GM21576 (cell line): ENCODE results near the gene TRIM41.

ENCODE experiments used
- ATAC-seq: cut with Tn5 transposase; IDR thresholded peaks from one replicate; pipeline ENCODE4 v1.9.1; 2021; ENCODE audit warnings: mild to moderate bottlenecking, moderate library complexity; ENCODE audit not compliant: unreplicated experiment

Gene TRIM41

DNA sequence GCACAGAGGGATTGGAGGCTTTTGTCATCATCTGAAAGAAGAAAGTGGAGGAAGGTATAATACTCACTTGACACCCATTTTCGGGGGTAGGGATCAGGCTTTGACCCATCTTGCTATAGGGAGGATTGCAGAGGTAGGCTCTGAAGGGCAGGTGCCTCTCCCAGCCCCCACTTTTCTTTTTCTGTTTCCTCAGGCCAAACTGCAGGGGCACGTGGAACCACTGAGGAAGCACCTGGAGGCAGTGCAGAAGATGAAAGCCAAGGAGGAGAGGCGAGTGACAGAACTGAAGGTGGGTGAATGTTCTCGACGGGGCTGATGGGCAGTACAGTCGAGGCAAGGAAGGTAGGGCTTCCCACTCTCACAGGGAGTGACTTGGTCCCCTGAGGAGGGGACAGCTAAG lies 7.5 kb downstream of the TRIM41 start:
- ATAC-seq, result no peak

DNA sequence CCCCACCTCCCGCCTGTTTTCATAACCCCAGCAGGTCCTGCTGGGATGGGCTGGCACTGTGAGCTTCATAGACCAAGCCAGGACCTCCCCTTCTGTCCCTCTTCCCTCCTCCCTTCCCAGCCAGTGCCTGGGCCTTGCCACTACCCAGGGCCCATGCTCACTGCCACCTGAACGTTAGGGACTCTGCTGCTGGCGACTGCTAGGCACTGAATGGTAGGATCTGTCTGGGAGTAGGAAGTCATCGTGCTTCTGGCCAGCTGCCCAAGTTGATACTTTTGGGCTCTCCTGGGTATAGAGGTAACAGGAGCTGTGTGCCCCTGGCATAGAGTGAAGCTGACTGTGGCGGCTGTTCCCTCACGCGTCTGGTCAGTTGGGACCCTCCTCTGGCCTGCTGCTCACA lies 8.4 kb downstream of the TRIM41 start:
- ATAC-seq, result no peak

DNA sequence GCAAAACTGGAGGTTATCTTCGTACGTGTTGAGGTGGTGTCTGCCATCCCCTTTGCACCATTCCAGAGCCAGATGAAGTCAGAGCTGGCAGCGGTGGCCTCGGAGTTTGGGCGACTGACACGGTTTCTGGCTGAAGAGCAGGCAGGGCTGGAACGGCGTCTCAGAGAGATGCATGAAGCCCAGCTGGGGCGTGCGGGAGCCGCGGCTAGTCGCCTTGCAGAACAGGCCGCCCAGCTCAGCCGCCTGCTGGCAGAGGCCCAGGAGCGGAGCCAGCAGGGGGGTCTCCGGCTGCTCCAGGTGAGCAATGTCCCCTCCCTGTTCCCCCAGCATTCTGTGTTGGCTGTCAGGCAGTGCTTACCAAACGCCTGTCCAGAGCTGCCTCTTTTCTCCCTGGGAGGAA lies 9.5 kb downstream of the TRIM41 start:
- ATAC-seq, result no peak

DNA sequence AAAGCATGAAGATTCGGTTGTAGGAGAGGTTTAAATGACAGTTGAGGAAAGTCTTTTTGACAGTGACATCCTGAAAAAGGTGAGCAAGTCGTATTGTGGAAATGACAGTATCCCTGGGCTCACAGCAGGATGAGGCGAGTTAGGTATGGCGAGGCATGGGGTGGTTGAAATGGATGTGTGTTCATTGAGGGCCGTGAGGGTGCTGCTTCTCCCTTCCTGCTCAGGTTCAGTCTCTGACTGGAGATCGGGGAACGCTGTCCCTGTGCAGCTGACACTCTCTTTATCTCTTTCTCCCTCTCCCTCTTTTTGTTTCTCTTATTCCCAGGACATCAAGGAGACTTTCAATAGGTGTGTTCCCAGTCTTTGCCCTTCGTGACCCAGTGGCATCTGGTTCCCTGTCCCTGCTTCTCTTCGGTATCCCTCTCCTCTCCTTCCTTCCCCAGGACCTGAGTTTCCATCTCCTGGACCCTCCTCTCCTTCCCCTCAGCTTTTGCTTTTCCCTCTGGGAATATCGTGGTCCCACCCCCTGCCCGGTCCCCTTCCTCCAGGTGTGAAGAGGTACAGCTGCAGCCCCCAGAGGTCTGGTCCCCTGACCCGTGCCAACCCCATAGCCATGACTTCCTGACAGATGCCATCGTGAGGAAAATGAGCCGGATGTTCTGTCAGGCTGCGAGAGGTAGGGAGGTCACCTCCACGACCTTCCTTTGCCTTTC lies 10.2 kb downstream of the TRIM41 start:
- ATAC-seq, result no peak

DNA sequence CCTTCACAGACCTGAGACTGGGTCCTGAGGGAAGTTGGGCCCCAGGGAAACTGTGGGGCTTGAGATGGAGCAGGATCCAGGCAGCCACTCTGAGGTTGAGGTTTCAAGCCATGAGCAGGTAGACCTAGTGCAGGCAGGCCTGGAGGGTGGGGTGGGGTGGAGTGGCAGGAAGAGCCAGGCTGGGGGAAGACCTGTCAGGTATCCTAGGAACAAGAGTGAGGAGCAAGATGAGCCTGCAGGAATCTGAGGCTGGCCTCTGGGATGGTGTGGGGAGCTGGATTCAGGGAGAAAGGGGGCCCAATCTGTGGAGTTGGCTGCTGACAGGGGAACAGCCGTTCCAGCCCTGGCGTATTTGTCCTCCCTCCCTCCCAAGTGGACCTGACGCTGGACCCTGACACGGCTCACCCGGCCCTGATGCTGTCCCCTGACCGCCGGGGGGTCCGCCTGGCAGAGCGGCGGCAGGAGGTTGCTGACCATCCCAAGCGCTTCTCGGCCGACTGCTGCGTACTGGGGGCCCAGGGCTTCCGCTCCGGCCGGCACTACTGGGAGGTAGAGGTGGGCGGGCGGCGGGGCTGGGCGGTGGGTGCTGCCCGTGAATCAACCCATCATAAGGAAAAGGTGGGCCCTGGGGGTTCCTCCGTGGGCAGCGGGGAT lies 10.8 kb downstream of the TRIM41 start:
- no peak for ATAC-seq

DNA sequence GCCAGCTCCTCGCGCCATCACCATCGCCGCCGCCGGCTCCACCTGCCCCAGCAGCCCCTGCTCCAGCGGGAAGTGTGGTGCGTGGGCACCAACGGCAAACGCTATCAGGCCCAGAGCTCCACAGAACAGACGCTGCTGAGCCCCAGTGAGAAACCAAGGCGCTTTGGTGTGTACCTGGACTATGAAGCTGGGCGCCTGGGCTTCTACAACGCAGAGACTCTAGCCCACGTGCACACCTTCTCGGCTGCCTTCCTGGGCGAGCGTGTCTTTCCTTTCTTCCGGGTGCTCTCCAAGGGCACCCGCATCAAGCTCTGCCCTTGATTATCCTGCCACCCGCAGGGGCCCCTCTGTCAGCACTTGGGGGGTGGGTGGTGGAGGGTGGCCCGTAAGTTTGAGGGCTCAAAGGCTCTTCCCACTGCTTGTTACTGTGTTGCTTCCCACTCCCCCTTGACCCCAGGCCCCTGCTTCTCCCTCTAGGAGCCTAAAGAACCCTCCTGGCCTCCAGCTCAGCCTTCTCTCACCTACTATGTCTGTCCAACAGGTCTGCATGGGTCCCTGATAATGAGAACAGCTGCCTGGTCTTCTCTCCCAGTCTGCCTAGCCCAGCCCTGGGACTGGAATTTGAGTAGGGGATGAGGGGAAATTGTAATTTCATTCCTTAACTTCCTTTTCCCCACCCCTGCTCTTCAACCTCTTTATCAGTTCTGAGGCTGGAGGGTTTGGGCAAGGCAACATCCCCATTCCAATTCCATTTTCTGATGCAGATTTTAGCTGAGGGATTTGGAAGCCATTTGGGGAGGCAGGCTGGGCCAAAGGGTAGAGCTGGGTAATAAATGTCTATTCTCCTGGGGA lies 11.6 kb downstream of the TRIM41 start:
- no peak for ATAC-seq

DNA sequence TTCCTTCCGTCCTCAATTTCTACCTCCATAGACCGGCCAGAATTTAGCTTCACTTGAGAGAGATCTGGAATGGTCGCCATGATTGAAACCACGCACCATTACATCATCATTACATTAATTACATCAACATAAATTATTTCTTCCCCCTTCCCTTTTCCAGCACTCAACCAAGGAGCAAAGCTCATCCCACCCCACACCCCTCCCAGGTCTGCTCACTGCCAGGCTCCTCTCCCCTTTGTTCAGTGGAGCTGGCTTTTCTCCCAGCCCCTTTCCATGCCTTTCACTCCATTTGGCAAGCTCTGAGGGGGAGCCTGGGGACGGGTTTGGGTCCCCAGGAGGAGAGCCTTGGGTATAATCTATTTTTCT lies 12.2 kb downstream of the TRIM41 start:
- ATAC-seq, result no peak

DNA sequence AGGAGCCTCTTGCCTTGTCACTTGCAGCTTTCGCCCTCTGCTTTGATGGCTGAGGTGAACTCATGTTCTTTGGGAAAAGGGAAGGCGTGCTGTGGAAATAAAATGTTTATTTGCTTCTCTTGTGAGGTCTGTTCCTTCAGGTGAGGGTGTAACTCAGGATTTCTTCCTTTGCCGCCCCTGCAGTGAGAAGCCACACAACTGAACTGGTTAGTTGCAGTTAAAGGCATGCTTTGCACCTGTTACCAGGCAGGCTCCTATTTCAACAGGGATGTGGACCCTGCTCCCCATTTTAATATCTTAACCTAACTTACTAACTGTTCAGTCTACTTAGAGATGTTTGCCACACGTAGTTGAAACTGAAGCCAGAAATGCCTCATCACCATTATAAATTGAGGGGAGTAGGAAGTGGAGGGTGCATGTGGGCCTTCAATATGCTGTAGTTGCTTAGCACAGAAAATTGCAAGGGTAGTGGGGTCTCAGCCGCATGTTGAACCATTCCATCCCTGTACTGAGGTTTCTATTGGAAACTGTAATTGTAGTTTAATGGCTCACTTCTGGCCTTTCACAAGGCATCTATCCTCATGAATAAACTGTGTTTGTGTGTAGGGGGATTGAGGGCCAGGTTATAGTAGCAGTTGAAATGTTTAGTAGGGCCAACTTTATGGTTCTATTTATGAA lies 12.7 kb downstream of the TRIM41 start:
- ATAC-seq, result no peak

DNA sequence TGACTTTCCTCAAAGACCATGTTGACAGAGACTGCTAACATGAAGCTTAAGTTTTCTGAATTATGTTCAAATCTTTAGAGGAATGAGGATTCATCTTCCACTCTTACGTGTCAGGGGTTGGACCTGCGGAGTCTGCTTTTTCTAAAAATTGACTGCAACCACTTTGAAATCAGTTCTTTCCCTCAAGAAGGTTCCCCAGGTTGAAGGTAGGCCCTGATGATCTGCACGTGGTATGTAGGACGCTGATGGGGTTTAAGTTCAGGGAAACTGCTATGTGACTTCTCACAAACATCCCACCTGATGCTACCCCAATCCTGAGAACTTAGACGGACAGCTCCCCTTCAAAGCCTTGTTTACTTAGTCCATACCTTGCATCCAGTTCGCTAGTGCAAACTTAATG lies 13.4 kb downstream of the TRIM41 start:
- no peak for ATAC-seq

DNA sequence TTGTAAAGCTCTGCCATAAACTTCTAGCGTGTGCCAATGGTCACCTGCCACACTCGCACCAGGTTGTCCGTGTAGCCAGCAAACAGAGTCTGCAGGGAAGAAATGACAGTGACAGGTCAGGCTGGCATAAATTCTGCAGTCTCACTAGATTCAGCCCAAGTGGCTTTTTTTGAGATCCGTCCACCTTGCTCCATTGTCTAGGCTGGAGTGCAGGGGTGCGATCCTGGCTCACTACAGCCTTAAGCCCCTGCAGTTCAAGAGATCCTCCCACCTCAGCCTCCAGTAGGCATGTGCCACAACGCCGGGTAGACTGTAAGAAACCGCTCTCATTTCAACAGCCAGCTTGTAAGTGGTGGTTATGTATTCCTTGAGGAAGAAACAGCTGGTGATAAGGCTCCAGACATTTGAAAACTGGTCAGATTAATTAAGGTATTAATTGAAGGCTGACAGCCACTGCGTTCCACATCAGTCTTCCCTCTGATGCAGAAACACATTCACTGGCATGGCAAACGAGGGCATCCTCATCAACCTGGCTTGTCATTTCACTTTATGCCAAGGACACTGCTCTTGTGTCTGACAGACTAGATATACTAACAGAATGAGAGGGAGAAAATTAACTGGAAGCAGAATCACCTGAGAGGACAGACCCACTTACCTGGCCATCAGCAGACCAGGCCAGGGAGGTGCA lies 14.0 kb downstream of the TRIM41 start:
- no peak for ATAC-seq

DNA sequence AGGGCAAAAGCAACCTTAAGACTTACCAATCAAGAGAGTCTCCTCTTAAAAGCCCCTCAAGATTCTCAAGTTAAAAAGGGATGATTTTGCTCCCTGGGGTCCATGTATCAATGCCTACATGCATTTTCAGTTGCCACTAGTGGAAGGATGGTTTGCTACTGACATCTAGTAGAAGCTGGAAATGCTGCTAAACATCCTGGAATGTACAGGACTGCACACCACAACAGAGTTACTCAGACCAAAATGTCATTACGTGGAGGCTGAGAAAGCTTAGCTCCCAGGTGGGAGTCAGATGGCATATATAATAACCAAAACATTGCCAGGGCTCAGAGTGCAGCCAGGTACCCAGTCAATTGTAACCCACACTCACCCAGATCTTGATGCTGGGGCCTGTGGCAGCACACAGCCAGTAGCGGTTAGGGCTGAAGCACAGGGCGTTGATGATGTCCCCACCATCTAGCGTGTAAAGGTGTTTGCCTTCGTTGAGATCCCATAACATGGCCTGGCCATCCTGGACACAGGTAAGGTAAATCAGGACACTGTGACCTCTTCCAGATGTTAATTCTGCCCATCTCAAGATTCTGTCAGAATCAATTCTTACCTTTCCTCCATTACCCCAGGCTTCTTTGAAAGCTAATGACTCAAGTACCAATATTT lies 14.8 kb downstream of the TRIM41 start:
- ATAC-seq, result no peak

DNA sequence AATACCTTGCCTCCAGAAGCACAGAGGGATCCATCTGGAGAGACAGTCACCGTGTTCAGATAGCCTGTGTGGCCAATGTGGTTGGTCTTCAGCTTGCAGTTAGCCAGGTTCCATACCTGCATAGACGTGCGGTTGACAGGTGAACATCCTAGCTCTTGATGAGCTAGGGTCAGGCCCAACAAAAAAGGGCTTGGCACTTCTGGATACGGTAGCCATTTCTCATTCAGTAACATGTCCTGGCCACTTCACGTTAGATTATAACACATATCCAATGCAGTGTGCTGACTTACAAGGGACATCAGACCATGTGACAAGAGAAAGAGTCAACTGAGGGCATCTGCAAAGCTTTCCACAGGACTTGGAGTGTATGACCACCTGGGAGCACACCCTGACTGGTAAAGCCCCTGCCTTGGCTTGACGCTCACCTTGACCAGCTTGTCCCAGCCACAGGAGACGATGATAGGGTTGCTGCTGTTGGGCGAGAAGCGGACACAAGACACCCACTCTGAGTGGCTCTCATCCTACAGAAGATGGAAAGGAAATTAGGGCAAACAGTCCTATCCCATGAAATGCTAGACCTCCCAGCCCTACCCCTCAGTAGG lies 16.1 kb downstream of the TRIM41 start:
- no peak for ATAC-seq

DNA sequence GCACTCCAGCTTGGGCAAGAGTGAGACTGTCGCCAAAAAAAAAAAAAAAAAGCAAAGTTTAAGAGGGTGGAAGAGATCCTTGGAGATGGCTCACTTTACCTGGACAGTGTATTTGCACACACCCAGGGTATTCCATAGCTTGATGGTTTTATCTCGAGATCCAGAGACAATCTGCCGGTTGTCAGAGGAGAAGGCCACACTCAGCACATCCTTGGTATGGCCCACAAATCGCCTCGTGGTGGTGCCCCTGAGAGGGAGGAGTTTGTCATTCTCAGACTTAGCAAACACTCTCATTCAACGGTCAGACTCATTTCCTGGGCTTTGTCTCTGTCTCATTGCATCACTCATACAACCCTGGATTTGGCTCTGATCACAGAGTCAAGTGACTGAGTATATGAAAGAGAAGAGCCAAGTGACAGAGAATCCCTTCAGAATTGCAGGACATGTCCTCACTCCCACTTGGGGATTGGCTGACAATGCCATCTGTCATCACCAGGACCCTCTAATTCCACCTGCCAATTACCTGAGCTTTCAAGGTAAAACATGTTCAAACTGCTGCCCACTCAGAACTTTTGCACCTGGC lies 18.4 kb downstream of the TRIM41 start:
- ATAC-seq, result no peak

DNA sequence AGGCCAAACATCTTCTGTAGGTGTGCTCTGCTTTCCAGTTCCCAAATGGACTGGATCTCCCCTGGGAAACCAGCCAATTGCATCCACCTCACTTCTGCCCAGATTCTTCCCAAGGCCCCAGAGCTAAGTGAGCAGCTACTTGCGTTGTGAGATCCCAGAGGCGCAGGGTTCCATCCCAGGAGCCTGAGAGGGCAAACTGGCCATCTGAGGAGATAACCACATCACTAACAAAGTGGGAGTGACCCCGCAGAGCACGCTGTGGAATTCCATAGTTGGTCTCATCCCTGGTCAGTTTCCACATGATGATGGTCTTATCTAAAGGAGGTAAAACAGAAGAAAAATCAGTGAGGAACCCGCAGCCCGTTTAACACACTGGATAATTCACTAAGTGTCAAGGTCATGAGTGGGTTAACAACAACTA lies 19.0 kb downstream of the TRIM41 start:
- no peak for ATAC-seq

DNA sequence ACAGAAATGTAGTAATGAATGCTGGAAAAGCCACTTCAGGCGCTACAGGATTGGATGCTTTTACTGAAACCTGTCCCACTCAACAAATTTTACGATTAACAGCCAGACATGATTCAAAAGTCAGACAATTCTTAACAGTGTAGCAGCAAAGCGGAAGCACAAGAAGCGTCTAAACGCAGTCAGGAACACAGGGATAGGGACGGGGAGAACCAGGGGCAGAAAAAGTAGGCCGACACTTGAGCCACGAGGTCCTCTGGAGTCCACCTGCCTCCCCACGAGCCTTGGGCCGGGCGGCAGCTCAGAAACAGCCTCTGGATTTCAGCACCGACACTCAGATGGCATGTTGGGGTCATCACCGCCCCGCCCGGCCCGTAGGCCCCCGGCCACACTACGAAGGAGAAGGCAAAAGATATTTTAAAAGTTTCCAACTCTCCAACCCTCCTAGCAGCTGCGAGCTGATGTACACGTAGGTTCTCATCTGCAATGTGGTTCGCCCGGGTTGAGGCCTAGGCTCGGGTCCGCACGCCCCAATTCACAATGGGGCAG lies 20.0 kb downstream of the TRIM41 start:
- ATAC-seq, result no peak

DNA sequence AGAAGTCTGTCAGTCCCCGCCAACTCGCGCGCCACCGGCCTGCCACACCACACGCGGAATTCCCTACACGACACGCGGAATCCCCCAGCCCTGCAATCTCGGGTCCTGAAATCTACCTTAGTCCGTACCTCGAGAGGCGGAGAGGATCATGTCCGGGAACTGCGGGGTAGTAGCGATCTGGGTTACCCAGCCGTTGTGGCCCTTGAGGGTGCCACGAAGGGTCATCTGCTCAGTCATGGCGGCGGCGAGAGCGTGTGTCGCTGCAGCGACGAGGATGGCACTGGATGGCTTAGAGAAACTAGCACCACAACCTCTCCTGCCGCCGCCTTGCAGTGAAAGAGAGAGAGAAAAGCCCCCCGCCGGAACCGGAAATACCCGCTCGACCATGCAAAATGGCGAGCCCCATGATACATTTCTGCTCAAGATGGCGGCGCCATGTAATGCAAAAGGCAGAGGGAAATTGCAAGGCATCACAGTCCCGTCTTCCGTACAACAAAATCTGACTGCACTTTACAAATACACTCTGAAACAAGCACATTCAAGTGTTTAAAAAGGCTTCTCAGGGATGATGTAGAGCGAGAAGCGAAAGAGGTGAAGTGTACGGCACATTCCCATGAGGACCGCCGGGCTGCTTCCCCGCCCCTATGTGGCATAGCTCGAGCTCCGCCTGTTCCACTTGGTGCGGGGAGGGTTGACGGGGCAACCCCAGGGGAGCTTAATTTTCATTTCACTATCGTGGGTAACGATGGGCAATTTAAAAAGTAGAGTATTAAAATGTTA lies 20.7 kb downstream of the TRIM41 start, which contains the start of gene RACK1:
RACK1 (minus strand) TSS at position 343 of the 780 bp plus-strand sequence; CDS start at position 237, 106 bp downstream.
- peak; percentile 56 for ATAC-seq

DNA sequence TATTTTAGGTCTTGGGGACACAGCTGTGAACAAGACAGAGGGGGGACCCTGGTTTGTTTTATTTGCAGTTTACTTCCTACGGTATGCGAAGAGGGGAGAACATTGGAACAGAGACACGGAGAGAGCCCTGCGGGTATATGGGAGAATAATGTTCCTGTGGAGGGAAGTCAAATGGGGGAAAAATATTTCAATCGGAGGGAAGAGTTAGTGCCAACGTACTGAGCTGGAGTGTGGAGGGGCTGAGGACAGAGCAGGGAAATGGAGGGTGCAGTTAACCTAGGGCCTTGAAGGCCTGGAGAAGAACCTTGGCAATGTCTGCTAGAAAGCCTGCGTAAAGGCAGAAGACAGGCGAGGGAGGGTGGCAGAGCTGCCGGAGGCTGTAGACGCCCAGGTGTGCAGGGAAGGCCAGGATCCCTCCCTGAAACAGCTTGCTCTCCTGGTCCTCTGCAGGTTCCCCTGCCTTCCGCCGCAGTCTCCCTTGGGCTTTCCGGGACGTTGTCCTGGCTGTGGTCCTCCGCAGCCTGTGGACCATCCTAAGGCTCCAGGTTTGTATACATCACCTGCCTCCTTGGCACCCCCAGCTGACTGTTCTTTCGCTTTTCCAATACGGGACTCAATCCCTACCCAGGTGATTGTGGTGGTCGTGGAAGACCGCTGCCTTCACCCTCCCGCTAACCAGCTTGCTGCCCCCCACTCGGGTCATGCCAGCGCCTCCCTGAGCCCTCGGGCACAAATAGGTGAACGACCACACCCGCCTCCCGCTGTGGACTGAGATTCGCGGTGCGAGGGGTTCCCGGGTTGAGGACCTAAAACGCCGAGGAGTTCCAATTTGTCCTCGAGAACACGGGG lies 22.6 kb downstream of the TRIM41 start:
- no peak for ATAC-seq
